VCaP (cell line): ENCODE measurements around the gene PPHLN1.

ENCODE experiments used
- H3K27ac ChIP-seq: fragments of 450-650 bp; 2 replicates; pipeline ENCODE4 v1.5.1; 2017
- TF ChIP-seq, protein P1 (sequence below): fragments of 450-650 bp; conservative IDR thresholded peaks from 2 replicates; pipeline ENCODE4 v1.5.1; 2017; ENCODE audit warnings: mild to moderate bottlenecking, moderate library complexity

Gene PPHLN1

DNA sequence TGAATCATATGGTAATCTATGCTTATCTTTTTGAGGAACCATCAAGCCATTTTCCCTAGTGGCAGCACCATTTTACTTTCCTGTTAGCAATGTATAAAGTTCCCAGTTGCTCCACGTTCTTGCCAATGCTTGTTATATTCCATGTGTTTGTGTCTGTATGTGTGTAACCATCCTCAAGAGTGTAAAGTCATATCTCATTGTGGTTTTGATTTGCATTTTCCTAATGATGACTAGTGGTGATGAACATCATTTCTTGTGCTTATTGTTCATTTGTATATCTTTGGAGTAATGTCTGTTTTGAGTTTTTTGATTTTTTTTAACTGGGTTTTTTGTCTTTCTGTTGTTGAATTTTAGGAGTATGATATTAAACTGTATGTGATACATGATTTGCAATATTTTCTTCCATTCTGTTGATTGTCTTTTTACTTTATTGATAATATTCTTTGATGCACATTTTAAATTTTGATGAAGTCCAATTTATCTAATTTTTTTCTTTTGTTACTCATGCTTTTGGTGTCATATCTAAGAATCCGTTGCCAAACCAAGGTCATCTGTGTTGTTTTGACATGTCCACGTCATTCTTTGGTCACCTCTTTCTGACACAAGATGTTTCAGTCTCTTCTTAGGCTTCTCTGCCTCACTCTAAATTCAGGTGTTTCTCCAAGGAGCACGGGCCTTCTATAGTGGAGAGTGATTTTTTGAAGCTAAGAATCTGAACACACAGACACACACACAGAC lies 36.1 kb downstream of the PPHLN1 start:
- TF ChIP-seq, protein P1, sequence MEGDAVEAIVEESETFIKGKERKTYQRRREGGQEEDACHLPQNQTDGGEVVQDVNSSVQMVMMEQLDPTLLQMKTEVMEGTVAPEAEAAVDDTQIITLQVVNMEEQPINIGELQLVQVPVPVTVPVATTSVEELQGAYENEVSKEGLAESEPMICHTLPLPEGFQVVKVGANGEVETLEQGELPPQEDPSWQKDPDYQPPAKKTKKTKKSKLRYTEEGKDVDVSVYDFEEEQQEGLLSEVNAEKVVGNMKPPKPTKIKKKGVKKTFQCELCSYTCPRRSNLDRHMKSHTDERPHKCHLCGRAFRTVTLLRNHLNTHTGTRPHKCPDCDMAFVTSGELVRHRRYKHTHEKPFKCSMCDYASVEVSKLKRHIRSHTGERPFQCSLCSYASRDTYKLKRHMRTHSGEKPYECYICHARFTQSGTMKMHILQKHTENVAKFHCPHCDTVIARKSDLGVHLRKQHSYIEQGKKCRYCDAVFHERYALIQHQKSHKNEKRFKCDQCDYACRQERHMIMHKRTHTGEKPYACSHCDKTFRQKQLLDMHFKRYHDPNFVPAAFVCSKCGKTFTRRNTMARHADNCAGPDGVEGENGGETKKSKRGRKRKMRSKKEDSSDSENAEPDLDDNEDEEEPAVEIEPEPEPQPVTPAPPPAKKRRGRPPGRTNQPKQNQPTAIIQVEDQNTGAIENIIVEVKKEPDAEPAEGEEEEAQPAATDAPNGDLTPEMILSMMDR, result no peak

DNA sequence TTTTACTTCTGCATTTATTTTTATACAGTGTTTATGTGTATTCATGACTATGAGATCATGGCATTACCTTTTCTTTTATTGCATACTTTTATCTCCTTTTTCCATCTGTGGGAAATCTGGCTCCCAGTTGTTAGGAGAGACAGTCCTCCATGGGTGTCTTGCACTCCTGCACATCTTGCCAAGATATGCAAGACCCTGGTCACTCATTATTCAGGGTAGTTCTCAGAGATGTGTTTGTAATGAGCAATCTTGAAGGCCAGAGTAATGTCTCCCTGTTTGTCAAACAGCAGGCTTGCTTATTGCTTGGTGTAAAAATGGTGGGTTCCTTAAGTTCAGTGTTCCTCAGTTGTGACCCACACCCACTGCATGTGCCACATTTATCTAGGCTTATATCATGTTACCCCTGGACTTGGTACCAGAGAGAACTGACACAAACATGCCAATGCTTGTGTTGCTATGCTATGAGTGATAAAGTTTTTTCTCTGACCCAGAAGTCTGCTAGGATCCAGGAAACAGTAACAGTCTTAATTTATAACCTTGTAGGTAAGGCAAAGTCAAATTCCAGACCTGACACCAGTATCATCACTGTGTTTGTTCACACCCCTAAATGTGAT lies 36.8 kb downstream of the PPHLN1 start:
- TF ChIP-seq, protein P1, result no peak
- H3K27ac ChIP-seq, result no peak overlapping the region

More for the DNA sequence above, 36.1 kb downstream of the PPHLN1 start:
- H3K27ac ChIP-seq, result no peak overlapping the region

DNA sequence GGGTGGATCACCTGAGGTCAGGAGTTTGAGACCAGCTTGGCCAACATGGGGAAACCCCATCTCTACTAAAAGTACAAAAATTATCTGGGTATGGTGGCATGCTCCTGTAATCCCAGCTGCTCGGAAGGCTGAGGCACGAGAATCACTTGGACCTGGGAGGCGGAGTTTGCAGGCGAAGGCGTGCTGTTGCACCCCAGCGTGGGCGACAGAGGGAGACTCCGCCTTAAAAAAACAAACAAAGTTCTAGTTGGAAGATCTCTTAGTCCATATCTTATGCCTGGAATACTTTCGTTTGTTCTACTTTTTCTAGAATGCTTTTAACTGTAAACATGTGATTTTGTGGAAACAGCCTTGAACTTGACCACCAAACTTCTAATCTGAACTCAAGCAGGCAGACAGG lies 38.7 kb downstream of the PPHLN1 start:
- no peak overlapping the region for H3K27ac ChIP-seq
- TF ChIP-seq, protein P1, result no peak

DNA sequence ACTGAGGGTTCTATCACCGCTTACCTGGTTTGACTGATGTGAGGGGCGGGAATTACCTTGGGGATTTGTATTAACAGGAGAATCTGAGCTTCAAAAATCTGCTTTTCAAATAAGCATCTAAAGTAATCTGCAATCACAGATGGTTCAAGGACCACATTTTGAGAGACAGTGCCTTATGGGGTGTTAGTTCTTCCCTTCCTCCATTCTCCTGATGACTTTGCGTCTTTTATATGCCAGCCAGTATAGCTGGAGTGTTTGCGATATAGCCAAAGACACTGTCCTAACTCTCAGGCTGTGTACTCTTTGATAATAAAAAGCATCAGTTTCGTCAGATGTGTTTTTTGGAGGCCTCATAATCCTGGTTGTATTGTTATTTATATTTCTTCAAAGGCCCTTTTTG lies 39.5 kb downstream of the PPHLN1 start:
- H3K27ac ChIP-seq, result no peak overlapping the region
- TF ChIP-seq, protein P1, result no peak

DNA sequence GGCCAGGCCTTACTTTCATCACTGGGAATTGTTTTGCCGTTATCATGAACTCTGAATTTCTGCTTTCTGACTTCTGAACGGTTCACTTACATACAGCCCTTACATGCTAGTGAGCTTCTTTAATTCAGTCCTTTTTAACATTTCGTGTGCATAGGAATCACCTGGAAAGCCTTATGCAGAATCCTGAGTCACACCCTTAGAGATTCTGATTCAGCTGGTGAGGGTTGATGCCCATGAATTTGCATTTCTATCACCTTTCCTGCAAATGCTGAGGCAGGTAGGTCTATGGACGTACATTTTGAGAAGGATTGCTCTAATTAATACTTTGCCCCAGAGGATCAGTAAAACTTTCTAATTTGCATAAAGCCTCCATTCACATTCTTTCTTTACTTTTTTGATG lies 44.0 kb downstream of the PPHLN1 start:
- no peak overlapping the region for H3K27ac ChIP-seq
- TF ChIP-seq, protein P1, result no peak

DNA sequence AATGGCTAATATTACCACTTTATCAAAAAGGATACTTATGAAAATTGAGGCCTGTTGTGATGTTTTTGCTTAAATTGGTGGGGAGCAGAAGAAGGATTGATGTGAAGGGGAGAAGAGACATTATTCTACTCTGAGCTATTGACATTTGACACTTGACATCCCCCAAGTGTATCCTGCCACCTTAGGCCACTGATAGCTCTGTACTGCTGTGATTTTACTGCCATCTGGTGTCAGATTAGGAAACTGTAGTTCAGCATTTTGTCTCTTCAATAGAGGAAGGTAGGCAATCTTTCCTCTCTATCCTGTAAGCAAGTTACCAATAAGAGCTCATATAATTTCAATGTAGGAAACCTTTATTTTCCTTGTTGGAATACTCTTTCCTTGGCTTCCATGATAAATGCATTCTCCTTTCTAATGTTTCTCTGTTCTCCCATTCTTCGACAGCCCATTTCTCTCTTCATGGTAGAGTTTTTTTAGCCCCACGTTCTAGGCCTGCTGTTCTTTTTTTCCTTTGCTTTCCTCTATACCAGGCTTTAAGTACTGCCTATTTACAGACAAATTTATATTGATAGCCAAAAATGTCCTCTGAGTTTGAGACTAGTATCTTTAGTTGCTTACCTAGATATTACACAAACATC lies 46.3 kb downstream of the PPHLN1 start:
- TF ChIP-seq, protein P1, result peak; percentile 95
- no peak overlapping the region for H3K27ac ChIP-seq

DNA sequence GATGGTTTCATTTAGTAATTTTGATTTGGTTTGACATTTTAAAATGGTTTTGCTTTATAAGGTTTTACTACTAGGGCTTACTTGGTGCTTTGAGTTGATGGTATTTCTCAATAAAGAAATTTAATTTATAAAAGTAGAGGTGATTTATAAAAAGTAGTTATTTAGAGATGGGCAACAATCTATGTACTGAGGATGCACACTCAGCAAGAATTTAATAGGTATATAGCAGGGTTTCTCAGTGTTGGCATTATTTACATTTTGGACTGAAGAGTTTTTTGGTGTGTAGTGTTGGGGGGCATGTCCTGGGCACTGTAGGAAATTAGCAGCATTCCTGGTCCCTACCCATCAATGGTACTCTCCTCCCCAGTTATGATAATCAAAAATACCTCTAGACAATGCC lies 47.7 kb downstream of the PPHLN1 start:
- TF ChIP-seq, protein P1, result no peak
- no peak overlapping the region for H3K27ac ChIP-seq
